ENCODE results near the gene NR3C2.
"Not testable (repeated sequence)": the region's sequence is repeated elsewhere in the genome, so short reads cannot be mapped to it uniquely, and the experiment has no call there.

NR3C2 gene

GRCh38 chr4:148094149-148094548, 348.1 kb downstream of the NR3C2 start:
- no peak for DNase-seq

- DNase-seq = no peak
These were observed 349.1 kb downstream of the NR3C2 start for GRCh38 chr4:148093065-148093464.

DNA sequence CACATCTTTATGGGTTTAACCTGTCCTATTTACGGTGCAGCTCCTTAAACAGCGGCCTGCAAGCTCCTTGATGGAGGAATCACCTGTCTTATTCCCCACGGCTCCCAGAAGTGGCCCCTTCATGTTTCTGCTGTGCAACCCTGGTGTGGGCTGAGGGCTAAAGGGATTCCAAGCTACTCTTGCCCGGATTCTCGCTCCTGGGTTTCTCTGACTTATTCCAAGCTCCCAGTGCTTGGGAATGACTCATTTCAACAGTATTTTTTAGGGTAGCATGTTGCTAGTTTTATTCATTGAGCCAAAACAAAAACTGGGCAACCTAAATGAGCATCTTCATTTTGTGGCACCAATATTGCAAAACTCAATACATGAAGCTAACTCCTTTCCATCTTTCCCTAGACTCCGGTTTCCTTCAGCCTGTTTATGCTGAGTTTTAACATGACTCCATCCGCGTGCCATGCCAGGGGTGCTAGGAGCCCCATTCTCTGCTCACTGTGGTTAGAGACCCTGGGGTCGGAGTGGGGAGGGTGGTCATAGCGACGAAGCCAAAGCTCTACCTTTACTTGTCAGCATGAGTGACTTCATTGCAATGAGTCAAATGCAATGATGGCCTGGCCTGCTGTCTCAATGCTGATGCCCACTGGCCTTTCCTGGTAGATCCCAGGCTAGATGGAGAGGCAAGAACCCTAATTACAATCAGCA, 349.7 kb downstream of the NR3C2 start:
- no peak for DNase-seq

DNA sequence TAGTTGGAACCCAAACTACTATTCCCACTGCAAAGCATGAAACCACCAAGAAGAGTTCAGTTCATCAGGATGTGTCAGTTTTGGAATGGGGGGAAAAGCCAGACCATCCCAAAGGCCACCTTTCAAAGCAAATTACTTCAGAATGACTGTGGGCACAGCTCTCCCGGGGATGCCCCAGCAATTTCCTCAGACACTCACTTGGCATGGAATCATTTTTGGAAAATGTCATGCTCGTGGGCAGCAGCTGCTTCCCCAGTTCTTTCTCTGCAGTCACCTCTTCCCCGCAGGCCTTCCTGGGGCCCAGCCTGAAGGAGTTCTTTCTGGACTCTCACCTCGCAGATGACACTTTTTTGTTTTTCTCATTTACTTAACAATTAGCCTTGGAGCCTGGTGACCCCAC, 350.3 kb downstream of the NR3C2 start:
- DNase-seq = no peak

DNA sequence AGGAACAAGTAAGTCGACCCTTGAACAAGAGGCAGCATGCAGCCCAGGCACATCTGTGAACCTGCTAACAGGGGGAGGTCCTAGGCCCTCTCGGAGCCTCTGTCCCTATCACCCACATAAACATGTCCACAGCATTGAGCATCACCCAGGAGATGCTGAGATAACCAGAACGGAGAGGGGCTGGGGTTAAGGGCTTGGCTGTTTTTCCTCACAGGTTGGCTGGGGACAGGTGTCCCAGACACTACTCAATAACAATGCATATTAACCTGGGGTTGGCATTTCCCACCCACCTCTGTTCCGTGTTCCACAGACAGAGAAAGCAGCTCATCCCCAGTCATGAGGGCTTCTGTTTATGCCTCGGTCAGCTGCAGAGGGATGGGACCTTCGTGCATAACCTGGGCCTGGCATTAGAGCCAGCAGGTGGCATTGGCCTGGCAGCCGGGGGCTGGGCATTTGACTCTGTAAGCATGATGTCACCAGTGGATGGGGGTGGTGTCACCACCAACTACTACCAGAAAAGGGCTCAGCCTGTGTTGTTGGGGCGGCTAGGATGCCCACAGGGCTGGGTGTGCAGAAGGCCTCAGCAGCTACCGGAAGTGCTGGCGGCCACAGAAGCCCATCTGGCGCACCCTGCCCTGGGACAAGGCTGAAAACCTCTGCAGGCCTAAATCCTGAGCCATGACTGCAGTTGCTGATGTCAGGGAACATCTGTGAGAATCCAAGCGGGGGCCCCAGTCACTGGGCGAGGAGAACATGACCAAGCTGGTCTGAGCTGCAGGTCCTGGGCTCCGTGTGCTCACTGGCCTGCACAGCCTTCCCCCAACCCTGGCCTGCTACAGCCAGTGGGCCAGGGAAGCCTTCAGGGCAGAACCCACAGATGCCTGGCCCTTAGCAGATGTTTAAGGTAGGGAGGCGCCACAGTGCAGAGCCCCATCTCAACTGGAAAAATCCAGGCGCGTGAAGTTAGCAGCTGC, 351.4 kb downstream of the NR3C2 start:
- no peak for DNase-seq

DNA sequence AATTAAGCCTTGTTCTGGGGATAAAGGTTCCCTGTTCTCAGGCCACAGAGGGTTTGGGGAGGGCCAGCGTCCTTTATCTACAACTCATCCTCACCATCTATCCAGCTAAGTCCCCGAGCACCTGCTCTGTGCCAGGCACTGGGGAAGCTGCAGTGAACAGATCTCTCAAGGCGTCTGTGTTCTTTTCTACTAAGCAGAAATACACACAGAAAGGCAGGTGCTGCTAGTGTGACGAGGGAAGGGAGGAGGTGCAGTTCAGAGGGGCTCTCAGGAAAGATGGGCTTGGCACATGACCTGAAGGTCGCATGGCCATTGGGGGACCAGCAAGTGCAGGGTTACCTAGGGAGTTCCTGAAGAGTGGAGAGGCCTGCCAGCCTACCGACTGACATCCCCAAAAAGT, 352.2 kb downstream of the NR3C2 start:
- DNase-seq = no peak

- no peak for DNase-seq
These were observed 352.6 kb downstream of the NR3C2 start for GRCh38 chr4:148089624-148090023.

DNA sequence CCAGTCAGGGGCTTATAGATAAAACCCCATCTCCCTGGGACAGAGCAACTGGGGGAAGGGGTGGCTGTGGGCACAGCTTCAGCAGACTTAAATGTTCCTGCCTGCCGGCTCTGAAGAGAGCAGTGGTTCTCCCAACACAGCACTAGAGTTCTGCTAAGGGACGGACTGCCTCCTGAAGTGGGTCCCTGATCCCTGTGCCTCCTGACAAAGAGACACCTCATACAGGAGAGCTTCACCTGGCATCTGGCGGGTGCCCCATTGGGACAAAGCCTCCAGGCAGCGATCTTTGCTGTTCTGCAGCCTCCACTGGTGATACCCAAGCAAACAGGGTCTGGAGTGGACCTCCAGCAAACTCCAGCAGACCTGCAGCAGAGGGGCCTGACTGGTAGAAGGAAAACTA, 359.1 kb downstream of the NR3C2 start:
- DNase-seq = not testable (repeated sequence)

- DNase-seq = no peak
These were observed 360.5 kb downstream of the NR3C2 start for GRCh38 chr4:148081745-148082144.

DNA sequence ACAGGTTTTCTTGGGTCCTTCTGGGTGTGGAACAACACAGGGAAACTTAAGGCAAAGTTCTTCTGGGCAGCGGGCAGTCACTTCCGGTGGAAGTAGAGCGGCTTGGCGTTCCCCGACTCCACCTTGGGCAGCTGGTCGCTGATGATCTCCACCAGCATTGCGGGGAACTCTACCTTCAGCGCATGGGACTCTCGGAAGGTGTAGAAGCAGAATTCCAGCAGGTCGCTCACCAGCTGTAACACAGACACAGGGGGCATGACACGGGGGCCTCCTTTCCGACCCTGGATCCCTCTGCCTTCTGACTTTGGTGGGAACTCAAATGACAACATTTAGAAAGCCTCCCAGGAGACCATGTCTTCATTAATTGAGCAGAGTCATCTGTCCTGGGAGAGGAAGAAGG, 360.9 kb downstream of the NR3C2 start:
- no peak for DNase-seq

DNA sequence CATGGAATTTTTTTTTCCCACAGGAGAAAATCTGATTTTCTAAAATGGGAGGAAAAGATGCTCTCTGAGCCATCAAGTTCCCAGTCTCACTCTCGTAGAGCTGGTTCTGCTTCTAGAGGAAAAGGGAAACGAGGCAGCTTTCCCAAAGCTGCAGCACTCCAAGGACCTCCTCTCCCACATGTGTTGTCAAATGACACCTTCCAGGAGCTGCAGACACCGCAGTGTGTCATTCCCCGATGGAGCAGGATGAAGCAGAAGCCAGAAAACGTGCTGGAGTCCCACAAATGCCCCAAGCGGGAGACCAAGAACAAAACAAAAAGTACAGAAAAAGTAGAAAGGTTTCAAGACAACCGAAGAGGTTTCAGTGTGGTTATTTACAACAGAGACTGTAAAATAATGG, 362.3 kb downstream of the NR3C2 start:
- DNase-seq = no peak

- DNase-seq = no peak
These were observed 364.2 kb downstream of the NR3C2 start for GRCh38 chr4:148078061-148078460.

- no peak for DNase-seq
These were observed 364.6 kb downstream of the NR3C2 start for GRCh38 chr4:148077581-148077980.

DNA sequence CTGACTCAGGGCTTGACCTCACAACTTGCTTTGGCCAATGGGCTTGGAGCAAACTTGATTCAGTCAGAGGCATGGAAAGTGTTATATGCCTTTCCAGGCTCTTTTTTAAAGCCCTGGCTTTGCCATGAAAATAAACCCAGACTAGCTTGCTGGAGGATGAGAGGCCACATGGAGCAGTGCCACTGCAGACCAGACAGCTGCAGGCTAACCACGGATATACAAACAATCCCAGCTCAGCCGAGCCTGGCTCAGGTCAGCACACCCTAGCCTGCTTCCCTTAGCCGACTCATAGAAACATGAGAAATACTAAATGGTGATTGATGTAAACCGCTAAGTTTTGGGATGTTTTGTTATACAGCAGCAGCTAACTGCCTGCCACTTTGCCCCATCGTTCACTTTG, 365.2 kb downstream of the NR3C2 start:
- no peak for DNase-seq

GRCh38 chr4:148075438-148075837, 366.8 kb downstream of the NR3C2 start:
- DNase-seq = no peak

- no peak for DNase-seq
These were observed 367.8 kb downstream of the NR3C2 start for GRCh38 chr4:148074462-148074861.

- DNase-seq = no peak
These were observed 368.9 kb downstream of the NR3C2 start for GRCh38 chr4:148073349-148073748.

- DNase-seq = no peak
These were observed 369.4 kb downstream of the NR3C2 start for GRCh38 chr4:148072789-148073188.

- DNase-seq = no peak
These were observed 371.2 kb downstream of the NR3C2 start for GRCh38 chr4:148071009-148071408.

- no peak for DNase-seq
These were observed 372.4 kb downstream of the NR3C2 start for GRCh38 chr4:148069895-148070178.

DNA sequence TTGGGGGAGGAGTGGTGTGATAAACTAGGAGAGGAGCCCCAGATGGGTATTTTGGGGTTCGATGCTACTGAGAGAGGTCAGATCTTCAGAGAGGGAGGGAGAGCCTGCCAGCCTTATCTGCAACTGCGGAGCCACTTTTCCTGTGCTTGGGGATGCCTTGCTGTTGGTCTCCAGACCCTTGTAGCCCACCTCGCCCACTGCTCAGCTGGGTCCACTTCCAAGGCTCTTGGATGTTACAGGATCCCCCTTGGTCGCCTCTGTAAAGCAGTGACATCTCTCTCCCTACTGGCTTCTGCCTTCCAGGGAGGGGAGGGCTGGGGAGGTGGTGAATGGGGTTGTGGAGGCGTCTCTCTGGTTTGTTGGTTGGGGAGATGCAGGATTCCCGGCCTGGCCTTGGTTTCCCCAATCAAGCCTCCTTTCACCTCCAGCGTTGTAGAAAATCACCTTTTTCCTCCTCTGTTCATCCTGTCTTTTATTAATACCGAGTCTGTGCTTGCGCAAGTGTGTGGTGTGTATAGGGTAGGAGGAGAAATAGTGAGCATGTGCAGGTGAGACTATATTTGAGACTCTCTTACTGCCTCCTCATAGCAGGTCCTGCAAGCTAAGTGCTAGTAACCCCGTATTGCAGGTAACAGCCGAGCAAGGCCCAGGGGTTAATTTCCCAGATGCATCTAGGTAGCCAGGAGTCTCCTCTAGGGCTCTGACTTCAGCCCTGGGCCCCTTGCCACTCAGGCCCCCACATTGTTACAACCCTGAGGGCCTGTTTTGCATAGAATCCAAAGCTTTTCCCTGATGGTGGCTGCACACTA, 372.9 kb downstream of the NR3C2 start:
- no peak for DNase-seq

- no peak for DNase-seq
These were observed 373.9 kb downstream of the NR3C2 start for GRCh38 chr4:148068065-148068911.
